SH-SY5Y (cell line): ENCODE results near the gene HDGFL2.

Experiments used
- GATA2 ChIP-seq: IDR thresholded peaks from 2 replicates; pipeline ENCODE4 v1.6.1; 2011; ENCODE audit warnings: mild to moderate bottlenecking, low read depth, low read length
- GATA3 ChIP-seq: IDR thresholded peaks from 2 replicates; pipeline ENCODE4 v1.6.1; 2011; ENCODE audit warnings: low read depth, mild to moderate bottlenecking, low read length, moderate library complexity

The HDGFL2 gene

DNA sequence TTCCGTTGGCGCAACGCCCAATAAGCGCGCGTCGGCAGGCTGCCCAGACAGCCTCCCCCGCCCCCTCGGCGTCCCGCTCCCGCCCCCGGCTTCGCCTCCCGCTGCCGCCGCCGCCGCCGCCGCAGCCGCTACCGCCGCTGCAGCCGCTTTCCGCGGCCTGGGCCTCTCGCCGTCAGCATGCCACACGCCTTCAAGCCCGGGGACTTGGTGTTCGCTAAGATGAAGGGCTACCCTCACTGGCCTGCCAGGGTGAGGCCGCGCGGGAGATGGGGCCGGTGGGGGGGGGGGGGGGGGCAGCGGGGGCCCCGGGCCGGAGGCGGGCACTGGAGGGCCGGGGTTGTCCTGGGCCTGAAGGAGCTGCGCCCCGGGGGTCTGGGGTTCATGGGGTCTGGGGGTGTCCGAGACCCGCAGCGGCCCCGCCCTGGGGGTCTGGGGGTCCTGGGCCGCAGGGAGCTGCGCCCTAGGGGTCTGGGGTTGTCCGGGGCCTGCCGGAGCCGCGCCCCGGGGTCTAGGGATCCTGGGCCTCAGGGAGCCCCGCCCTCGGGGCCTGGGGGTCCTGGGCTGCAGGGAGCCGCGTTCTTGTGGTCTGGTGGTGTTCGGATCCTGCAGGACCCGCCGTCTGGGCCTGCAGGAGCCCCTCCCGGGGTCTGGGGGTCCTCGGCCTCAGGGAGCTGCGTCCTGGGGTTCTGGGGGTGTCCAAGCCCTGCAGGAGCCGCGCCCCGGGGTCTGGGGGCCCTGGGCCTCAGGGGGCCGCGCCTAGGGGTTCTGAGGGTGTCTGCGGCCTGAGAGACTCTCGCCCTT lies at the start of gene HDGFL2:
TSS of gene HDGFL2 (plus strand) at position 124 of the 801 bp plus-strand sequence. CDS start at position 178, 54 bp downstream.
- no peak for TF ChIP-seq GATA2
- TF ChIP-seq GATA3: no peak

DNA sequence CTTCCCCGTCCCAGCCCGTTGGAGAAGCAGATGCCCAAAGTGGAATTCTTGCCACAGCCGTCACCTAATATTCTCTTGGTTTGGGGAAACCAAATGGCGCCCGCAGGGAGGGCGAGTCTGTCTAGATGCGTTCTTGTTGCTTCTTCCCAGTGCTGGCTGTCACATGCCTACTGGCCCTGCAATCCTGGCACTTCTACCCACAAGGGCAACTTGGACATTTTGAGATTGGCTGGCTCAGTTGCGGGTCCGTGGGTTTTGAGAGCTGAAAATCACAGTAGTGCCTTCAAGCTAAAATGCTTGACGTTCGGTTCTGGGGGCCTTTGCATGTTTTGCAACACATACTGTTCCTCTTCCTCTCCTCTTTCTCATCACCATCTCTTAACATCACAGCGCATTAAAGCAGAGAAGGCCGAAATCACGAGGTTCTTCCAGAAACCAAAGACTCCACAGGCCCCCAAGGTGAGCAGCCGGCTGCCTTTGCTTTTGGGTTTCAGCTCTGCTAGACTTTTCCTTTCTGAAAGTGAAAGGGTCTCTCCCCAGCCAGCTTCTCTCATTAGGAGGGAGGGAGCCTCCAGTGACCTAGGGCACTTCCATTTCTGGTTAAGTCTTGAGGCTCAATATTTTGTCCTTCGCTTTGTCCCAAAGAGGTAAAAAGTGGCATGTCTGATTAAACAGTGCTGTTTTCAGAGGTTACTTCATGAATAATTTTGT lies 48.5 kb upstream of the HDGFL2 start:
- TF ChIP-seq GATA3 (no peak), GATA2 (no peak)

DNA sequence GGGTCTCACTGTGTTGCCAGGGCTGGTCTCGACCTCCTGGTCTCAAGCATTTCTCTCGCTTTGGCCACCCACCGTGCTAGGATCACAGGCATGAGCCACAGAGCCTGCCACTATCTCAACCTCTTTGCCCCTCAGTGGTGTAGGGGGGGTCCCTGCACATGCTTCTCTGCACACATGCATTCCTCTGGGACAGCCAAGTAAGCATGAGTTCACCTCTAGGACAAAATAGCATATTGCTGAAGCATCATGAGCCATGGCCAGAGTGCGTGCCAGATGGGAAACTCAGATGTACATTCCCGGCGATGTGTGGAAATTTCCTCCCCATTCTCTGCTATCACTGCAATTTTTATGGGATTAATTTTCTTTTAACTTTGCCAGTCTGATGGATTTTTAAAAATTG lies 46.6 kb upstream of the HDGFL2 start:
- TF ChIP-seq GATA2 (no peak), GATA3 (no peak)

- TF ChIP-seq GATA3 (no peak), GATA2 (no peak)
Measured at GRCh38 chr19:4428326-4428975, 43.6 kb upstream of the HDGFL2 start.

- TF ChIP-seq GATA2: no peak
- no peak for TF ChIP-seq GATA3
Measured at GRCh38 chr19:4429256-4429655, 42.8 kb upstream of the HDGFL2 start.

- no peak for TF ChIP-seq GATA3
- no peak for TF ChIP-seq GATA2
Measured at GRCh38 chr19:4429771-4430171, 42.3 kb upstream of the HDGFL2 start.

DNA sequence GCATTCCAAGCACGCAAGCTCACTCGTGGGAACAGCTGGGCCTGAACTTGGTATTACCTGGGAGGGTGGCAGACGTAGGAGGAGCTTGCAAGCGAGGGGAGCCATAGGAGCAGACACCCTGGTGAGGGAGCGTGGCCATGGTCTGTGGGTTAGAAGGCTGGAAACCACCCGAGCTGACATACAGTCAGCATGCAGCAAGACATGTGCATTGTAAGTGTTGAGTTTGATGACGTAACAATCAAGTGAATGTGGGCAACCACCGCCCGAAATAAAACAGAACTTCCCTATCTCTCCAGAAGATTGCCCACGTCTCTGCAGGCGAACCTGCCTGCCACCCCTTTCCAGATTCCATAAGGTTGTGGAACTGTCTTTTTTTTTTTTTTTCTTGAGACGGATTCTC lies 41.3 kb upstream of the HDGFL2 start:
- no peak for TF ChIP-seq GATA3
- no peak for TF ChIP-seq GATA2

GRCh38 chr19:4431296-4431695 lies 40.8 kb upstream of the HDGFL2 start:
- no peak for TF ChIP-seq GATA3
- no peak for TF ChIP-seq GATA2

GRCh38 chr19:4431808-4432674 lies 40.1 kb upstream of the HDGFL2 start:
- TF ChIP-seq GATA2: no peak
- TF ChIP-seq GATA3: no peak

DNA sequence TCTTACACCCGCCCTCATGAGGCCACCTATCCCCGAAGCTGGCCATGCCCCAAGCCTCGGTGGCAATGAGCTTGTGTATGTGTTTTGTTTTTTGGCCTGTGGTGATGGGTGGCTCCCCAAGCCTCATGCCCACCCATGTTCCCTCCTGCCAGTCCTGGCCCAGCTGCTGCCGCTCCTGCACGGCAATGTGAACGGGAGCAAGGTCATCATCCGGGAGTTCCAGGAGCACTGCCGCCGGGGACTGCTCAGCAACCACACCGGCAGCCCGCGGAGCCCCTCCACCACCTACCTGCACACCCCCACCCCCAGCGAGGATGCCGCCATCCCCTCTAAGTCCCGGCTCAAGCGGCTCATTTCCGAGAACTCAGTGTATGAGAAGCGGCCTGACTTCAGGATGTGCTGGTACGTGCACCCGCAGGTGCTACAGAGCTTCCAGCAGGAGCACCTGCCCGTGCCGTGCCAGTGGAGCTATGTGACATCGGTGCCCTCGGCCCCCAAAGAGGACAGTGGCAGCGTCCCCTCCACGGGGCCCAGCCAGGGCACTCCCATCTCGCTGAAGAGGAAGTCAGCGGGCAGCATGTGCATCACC lies 39.1 kb upstream of the HDGFL2 start:
- TF ChIP-seq GATA2 (no peak), GATA3 (no peak)

- TF ChIP-seq GATA2 (no peak), GATA3 (no peak)
Measured at GRCh38 chr19:4434391-4434790, 37.7 kb upstream of the HDGFL2 start.

GRCh38 chr19:4436231-4436630 lies 35.9 kb upstream of the HDGFL2 start:
- TF ChIP-seq GATA2 (no peak), GATA3 (no peak)

DNA sequence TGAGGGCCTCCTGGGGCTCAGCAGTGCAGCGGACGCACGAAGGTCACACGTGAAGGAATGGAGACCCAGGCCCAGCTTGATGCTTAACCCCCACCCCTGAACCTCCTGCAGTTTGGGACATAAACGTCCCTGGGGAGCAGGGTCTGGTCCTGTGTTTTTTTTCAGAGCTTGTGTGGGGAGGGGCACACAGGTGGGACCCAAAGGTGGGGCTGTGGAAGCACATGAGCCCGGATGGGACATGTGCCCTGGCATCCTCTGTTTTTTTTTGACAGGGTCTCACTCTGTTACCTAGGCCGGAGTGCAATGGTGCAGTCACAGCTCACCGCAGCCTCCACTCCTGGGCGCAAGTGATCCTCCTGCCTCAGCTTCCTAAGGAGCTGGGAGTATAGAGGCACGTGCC lies 35.0 kb upstream of the HDGFL2 start:
- TF ChIP-seq GATA2 (no peak), GATA3 (no peak)

DNA sequence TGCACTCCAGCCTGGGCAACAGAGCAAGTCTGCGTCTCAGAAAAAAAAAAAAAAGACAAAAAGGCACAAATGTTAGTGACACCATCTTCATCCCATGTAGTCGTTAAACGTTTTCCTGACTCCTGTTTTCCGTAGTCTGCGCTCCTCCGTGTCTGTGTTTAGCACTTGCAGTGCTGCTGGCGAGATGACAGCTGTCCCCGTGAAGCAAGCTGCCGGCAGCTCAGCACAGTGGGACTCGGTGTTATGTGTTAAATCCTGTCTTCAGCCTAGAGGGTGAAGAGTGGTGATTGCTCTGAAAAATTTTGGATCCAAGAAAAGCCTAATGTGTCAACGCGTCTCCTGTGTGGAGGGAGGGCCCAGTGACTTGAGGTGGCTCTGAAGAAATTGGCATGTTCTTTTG lies 32.9 kb upstream of the HDGFL2 start:
- TF ChIP-seq GATA2 (no peak), GATA3 (no peak)
